GM19324 (cell line): ENCODE measurements around the gene ARL9.

Experiments used
- ATAC-seq: cut with Tn5 transposase; IDR thresholded peaks from one replicate; pipeline ENCODE4 v1.9.1; 2021; ENCODE audit warnings: mild to moderate bottlenecking, moderate library complexity; ENCODE audit not compliant: unreplicated experiment, low FRiP score

ARL9 gene

GRCh38 chr4:56531149-56531770 is 25.7 kb downstream of the ARL9 start:
- no peak for ATAC-seq

- no peak for ATAC-seq
These were observed 26.2 kb downstream of the ARL9 start for GRCh38 chr4:56531823-56532222.

GRCh38 chr4:56532239-56532638 is 26.6 kb downstream of the ARL9 start:
- ATAC-seq = no peak

GRCh38 chr4:56535915-56536314 is 30.3 kb downstream of the ARL9 start:
- ATAC-seq = no peak

GRCh38 chr4:56537147-56537546 is 31.6 kb downstream of the ARL9 start:
- ATAC-seq = no peak

- no peak for ATAC-seq
These were observed 35.2 kb downstream of the ARL9 start for GRCh38 chr4:56540826-56541225.

- ATAC-seq = peak; percentile 98
These were observed 39.1 kb downstream of the ARL9 start for GRCh38 chr4:56544573-56545131.

GRCh38 chr4:56550642-56551041 is 45.1 kb downstream of the ARL9 start:
- no peak for ATAC-seq

GRCh38 chr4:56551516-56551915 is 45.9 kb downstream of the ARL9 start:
- ATAC-seq = no peak

GRCh38 chr4:56552273-56552672 is 46.7 kb downstream of the ARL9 start:
- no peak for ATAC-seq

GRCh38 chr4:56570041-56570440 is 64.5 kb downstream of the ARL9 start:
- ATAC-seq = no peak
